Measurements from ENCODE around the gene CES3.
"Not testable (repeated sequence)": the region's sequence is repeated elsewhere in the genome, so short reads cannot be mapped to it uniquely, and the experiment has no call there.

The CES3 gene

GRCh38 chr16:66952430-66953110 is 8.5 kb upstream of the CES3 start:
- TF ChIP-seq, protein P1, sequence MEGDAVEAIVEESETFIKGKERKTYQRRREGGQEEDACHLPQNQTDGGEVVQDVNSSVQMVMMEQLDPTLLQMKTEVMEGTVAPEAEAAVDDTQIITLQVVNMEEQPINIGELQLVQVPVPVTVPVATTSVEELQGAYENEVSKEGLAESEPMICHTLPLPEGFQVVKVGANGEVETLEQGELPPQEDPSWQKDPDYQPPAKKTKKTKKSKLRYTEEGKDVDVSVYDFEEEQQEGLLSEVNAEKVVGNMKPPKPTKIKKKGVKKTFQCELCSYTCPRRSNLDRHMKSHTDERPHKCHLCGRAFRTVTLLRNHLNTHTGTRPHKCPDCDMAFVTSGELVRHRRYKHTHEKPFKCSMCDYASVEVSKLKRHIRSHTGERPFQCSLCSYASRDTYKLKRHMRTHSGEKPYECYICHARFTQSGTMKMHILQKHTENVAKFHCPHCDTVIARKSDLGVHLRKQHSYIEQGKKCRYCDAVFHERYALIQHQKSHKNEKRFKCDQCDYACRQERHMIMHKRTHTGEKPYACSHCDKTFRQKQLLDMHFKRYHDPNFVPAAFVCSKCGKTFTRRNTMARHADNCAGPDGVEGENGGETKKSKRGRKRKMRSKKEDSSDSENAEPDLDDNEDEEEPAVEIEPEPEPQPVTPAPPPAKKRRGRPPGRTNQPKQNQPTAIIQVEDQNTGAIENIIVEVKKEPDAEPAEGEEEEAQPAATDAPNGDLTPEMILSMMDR (conservative IDR thresholded peaks at IDR 0.05; ENCODE audit: low read depth, low read length) = no peak
- no peak for DNase-seq (ENCODE audit: low read depth)
- H3K4me3 ChIP-seq (ENCODE audit: low read length) = no peak overlapping the region

DNA sequence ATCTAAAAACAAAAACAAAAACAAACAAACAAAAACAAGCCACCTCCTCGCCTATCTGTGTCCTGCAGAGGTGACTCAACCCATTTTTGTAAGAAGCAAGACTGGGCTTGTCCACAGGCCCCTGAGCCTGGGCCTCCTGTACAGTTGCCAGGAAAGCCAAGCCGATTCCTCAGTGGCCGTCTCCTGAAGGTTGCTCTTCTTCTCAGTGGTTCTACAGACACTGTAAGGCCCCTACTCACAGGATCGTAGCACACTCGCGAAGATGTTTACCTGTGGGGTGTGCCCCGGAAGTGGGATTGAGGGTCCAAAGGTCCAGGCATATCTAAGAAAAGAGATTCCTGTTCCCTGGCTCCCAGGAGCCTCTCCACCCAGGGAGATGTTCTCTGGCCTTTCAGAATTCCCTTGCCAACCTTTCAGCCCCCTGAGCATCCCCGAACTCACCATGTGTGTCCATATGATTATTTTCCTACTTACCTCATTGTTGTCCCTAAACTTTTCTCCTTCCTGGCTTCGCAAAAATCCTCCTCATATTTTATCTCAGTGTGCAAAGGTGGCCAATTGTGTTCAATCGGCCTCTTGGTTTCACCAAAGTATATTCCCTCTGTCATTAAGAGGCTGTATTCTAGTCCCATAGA is 7.5 kb upstream of the CES3 start:
- TF ChIP-seq, protein P1 (conservative IDR thresholded peaks at IDR 0.05; ENCODE audit: low read depth, low read length) = no peak
- H3K4me3 ChIP-seq (ENCODE audit: low read length) = no peak overlapping the region

DNA sequence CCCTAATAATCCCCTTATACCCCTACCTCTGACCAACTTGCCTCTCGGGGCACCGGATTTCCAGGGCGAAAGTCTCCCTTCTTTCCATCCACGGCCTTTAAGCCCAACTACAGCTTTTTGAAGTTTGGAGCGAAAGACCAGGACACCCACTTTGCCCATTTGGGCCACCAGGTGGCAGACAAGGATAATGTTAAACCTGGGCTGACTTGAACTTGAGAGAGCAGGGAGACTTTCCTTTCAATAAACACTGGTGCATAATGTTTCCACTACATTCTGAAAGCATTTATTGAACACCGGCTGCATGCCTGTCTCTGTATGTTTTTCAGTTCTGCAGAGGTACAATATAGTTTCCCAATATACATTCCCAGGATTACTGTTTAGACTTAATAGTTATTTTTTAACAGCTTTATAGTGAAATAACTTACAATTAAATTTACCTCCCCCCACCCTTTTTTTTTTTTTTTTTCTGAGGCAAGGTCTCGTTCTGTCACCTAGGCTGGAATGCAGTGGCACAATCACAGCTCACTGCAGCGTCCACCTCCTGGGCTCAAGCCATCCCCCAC is 6.9 kb upstream of the CES3 start:
- DNase-seq (ENCODE audit: low read depth) = no peak
- TF ChIP-seq, protein P1 (conservative IDR thresholded peaks at IDR 0.05; ENCODE audit: low read depth, low read length) = peak; percentile 88
- no peak overlapping the region for H3K4me3 ChIP-seq (ENCODE audit: low read length)

More for the DNA sequence above, 7.5 kb upstream of the CES3 start:
- no peak for DNase-seq (ENCODE audit: low read depth)

DNA sequence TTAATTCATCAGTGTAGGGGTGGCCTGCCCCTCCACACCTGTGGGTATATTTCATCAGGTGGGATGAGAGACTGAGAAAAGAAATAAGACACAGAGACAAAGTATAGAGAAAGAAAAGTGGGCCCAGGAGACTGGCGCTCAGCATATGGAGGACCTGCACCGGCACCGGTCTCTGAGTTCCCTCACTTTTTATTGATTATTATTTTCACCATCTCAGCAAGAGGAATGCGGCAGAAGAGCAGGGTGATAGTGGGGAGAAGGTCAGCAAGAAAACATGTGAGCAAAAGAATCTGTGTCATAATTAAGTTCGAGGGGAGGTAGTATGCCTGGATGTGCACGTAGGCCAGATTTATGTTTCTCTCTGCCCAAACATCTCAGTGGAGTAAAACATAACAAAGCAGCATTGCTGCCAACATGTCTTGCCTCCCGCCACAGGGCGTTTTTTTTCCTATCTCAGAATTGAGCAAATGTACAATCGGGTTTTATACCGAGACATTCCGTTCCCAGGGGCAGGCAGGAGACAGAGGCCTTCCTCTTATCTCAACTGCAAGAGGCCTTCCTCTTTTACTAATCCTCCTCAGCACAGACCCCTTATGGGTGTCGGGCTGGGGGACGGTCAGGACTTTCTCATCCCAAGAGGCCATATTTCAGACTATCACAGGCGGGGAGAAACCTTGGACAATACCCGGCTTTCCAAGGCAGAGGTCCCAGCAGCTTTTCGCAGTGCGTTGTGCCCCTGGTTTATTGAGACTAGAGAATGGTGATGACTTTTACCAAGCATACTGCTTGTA is 5.5 kb upstream of the CES3 start:
- H3K4me3 ChIP-seq (ENCODE audit: low read length); DNase-seq (ENCODE audit: low read depth): not testable (repeated sequence)

GRCh38 chr16:66956154-66956457 is 5.0 kb upstream of the CES3 start:
- H3K4me3 ChIP-seq (ENCODE audit: low read length); DNase-seq (ENCODE audit: low read depth): not testable (repeated sequence)

- no peak for DNase-seq (ENCODE audit: low read depth)
- H3K4me3 ChIP-seq (ENCODE audit: low read length) = no peak overlapping the region
- TF ChIP-seq, protein P1 (conservative IDR thresholded peaks at IDR 0.05; ENCODE audit: low read depth, low read length) = no peak
These were observed 2.0 kb upstream of the CES3 start for GRCh38 chr16:66958857-66959703.

- TF ChIP-seq, protein P1 (conservative IDR thresholded peaks at IDR 0.05; ENCODE audit: low read depth, low read length) = no peak
- no peak overlapping the region for H3K4me3 ChIP-seq (ENCODE audit: low read length)
- no peak for DNase-seq (ENCODE audit: low read depth)
These were observed 1.3 kb upstream of the CES3 start for GRCh38 chr16:66959704-66960161.
